HepG2 (cell line): ENCODE data around the gene GALNT12. TPM values are rescaled to one million over a fixed set of nuclear protein-coding genes. Genes with fewer than 3 reads are reported as not detected.

Experiments
- ATAC-seq: fragments of 200-7000 bp; cut with Tn5 transposase; 3 replicates; pipeline ENCODE4 v1.9.1; 2020; ENCODE audit warnings: mild to moderate bottlenecking, moderate library complexity
- BruUV-seq: library from RNA; stranded (reverse); fragments of 400-500 nt; replicated peaks from 2 replicates; lab custom pipeline; 2021; lab: Mats Ljungman, UMichigan
- CTCF ChIA-PET: fragments of 300-600 bp; formaldehyde crosslinking; extraction: SDS; loops from one replicate; lab custom pipeline; 2021; ENCODE audit warnings: low total read pairs, inconsistent platforms, low intra/inter-chr PET ratio; lab: Yijun Ruan, JAX
- POLR2A ChIA-PET: fragments of 350-600 bp; sonication (Branson Sonifier 250); formaldehyde crosslinking; loops from one replicate; lab custom pipeline; 2020; ENCODE audit warnings: antibody characterized with exemption, inconsistent platforms; lab: Yijun Ruan, JAX
- DNase-seq: peaks from one replicate; pipeline ENCODE4 v3.0.0-alpha.2; 2015; ENCODE audit warnings: low spot score
- FAIRE-seq: peaks from 3 replicates; lab custom pipeline; 2011; peaks lifted over from hg19 to GRCh38; lab: Jason Lieb, UNC
- H2AFZ ChIP-seq: one replicate; pipeline ENCODE4 v1.6.1; 2011; ENCODE audit warnings: low read length, inconsistent platforms
- H3K27ac ChIP-seq: fragments of 300-600 bp; 3 replicates; pipeline ENCODE4 v1.8.0; 2011; ENCODE audit warnings: mixed run types, mild to moderate bottlenecking, mixed read lengths, low read length, inconsistent platforms; ENCODE audit not compliant: insufficient read depth; ENCODE audit errors: extremely low read length
- H3K27me3 ChIP-seq, 2 experiments: fragments of 200-600 bp in 1 of 2; 2 replicates in 1 of 2; 3 replicates in 1 of 2; pipeline versions ENCODE4 v1.6.0 to v1.8.0; 2011; ENCODE audit warnings: low read length in 2 of 2, mild to moderate bottlenecking in 2 of 2, moderate library complexity in 2 of 2, inconsistent platforms in 1 of 2; ENCODE audit not compliant: insufficient read depth in 2 of 2, control insufficient read depth in 1 of 2
- H3K36me3 ChIP-seq, 2 experiments: fragments of 200-600 bp in 1 of 2; replicated peaks in 1 of 2; 2 replicates in 1 of 2; 3 replicates in 1 of 2; pipeline versions ENCODE4 v1.5.1 to v1.8.0; 2011; ENCODE audit warnings: low read length in 2 of 2, inconsistent platforms in 1 of 2; ENCODE audit not compliant: insufficient read depth in 2 of 2, control insufficient read depth in 1 of 2
- H3K4me1 ChIP-seq: 2 replicates; pipeline ENCODE4 v1.5.1; 2012; ENCODE audit warnings: low read length, inconsistent platforms; ENCODE audit not compliant: insufficient read depth
- H3K4me2 ChIP-seq: 2 replicates; pipeline ENCODE4 v1.6.0; 2011; ENCODE audit warnings: low read depth, low read length, inconsistent platforms
- H3K4me3 ChIP-seq, 3 experiments: fragments of 200-600 bp in 1 of 3; sonication (generic), shearing (Covaris generic) in 1 of 3; replicated peaks in 1 of 3; 2 replicates each; pipeline ENCODE4 v1.5.1; 2011 to 2016; ENCODE audit warnings: low read length in 3 of 3, inconsistent platforms in 2 of 3, low read depth in 2 of 3, mild to moderate bottlenecking in 2 of 3, control low read depth in 1 of 3, mixed read lengths in 1 of 3; ENCODE audit not compliant: insufficient read depth in 1 of 3
- H3K79me2 ChIP-seq: one replicate; pipeline ENCODE4 v1.6.1; 2011; ENCODE audit warnings: low read length, inconsistent platforms; ENCODE audit not compliant: insufficient read depth
- H3K9ac ChIP-seq: 2 replicates; pipeline ENCODE4 v1.6.0; 2011; ENCODE audit warnings: mild to moderate bottlenecking, low read depth, low read length, inconsistent platforms; ENCODE audit not compliant: insufficient read depth
- H3K9me3 ChIP-seq: 2 replicates; pipeline ENCODE4 v1.5.1; 2012; ENCODE audit warnings: mild to moderate bottlenecking, low read length
- H4K20me1 ChIP-seq: 2 replicates; pipeline ENCODE4 v1.6.0; 2011; ENCODE audit warnings: inconsistent platforms, mild to moderate bottlenecking, low read length, moderate library complexity; ENCODE audit not compliant: insufficient read depth
- BORCS8-MEF2B ChIP-seq: sonication (generic); formaldehyde crosslinking; IDR thresholded peaks from 2 replicates; pipeline ENCODE4 v1.8.0; 2022; ENCODE audit warnings: mild to moderate bottlenecking, missing genetic modification reagents
- CEBPB ChIP-seq: IDR thresholded peaks from 2 replicates; pipeline ENCODE4 v1.6.1; 2011; ENCODE audit warnings: low read depth, low read length, improper control_type of control experiment, borderline replicate concordance
- REST ChIP-seq, 2 experiments: IDR thresholded peaks; 2 replicates each; pipeline ENCODE4 v1.6.1; 2011 to 2012; ENCODE audit warnings: low read length in 2 of 2, borderline replicate concordance in 1 of 2, low read depth in 1 of 2, mild to moderate bottlenecking in 1 of 2, moderate library complexity in 1 of 2
- RXRA ChIP-seq: sonication (generic); formaldehyde crosslinking; IDR thresholded peaks from 2 replicates; pipeline ENCODE4 v1.5.1; 2020; ENCODE audit warnings: missing genetic modification reagents
- TMF1 ChIP-seq: sonication (generic); formaldehyde crosslinking; IDR thresholded peaks from 2 replicates; pipeline ENCODE4 v1.8.1; 2022; ENCODE audit warnings: low read depth, missing genetic modification reagents
- ZBTB21 ChIP-seq: sonication (generic); formaldehyde crosslinking; IDR thresholded peaks from 2 replicates; pipeline ENCODE4 v1.4.0; 2020; ENCODE audit warnings: missing genetic modification reagents
- ZBTB44 ChIP-seq: sonication (generic); formaldehyde crosslinking; IDR thresholded peaks from 2 replicates; pipeline ENCODE4 v1.4.0; 2020; ENCODE audit warnings: missing genetic modification reagents
- ZFP36 ChIP-seq: fragments of 150-350 bp; IDR thresholded peaks from 2 replicates; pipeline ENCODE4 v1.6.1; 2018; ENCODE audit warnings: borderline replicate concordance, low read length, low read depth; ENCODE audit not compliant: partially characterized antibody
- ZNF121 ChIP-seq: sonication (generic); formaldehyde crosslinking; IDR thresholded peaks from 2 replicates; pipeline ENCODE4 v1.5.0; 2020; ENCODE audit warnings: mild to moderate bottlenecking, missing genetic modification reagents
- ZNF430 ChIP-seq: sonication (generic); formaldehyde crosslinking; IDR thresholded peaks from 2 replicates; pipeline ENCODE4 v1.9.0; 2021; ENCODE audit warnings: mild to moderate bottlenecking, missing genetic modification reagents
- ZNF552 ChIP-seq: sonication (generic); formaldehyde crosslinking; IDR thresholded peaks from 2 replicates; pipeline ENCODE4 v1.9.0; 2022; ENCODE audit warnings: missing genetic modification reagents, mild to moderate bottlenecking, borderline replicate concordance
- WGBS: methylation state at CpG from one replicate; pipeline ENCODE4 v1.1.6; 2017; ENCODE audit warnings: low lambda C conversion rate; 5-methylcytosine and 5-hydroxymethylcytosine counted together
- in situ Hi-C: cut with HindIII; loops from 2 replicates; pipeline ENCODE4 v1.10.0; 2017; ENCODE audit warnings: low pct_unique_long_range_greater_than_20kb; ENCODE audit not compliant: extremely low pct_ligation_motif_present
- intact Hi-C: fragments of 100-400 bp; cut with micrococcal nuclease; formaldehyde crosslinking; loops from one replicate; pipeline ENCODE4 v1.10.0; 2022; ENCODE audit not compliant: unreplicated experiment
- polyA plus RNA-seq, 8 experiments: library from polyadenylated mRNA; depleted of rRNA in 3 of 8; stranded (reverse) in 7 of 8; unstranded in 1 of 8; fragments of >200 nt; fragmentation: Illumina TruSeq in 4 of 8; extraction: Trizol in 4 of 8; gene quantifications; 2 replicates each; pipeline versions ENCODE4 v1.2.1 to v1.2.3, GENCODE V29; 2011 to 2016; ENCODE audit warnings: low read depth in 4 of 8, missing spikeins in 1 of 8, mixed read lengths in 1 of 8; ENCODE audit not compliant: insufficient read depth in 1 of 8
- total RNA-seq, 5 experiments: library from RNA; depleted of rRNA; stranded (reverse); fragments of >200 nt; fragmentation: Illumina TruSeq; extraction: Trizol; gene quantifications; 2 replicates each; pipeline ENCODE4 v1.2.3, GENCODE V29; 2016; ENCODE audit warnings: low read depth in 1 of 5
- TF ChIP-seq, protein P1 (sequence below): IDR thresholded peaks from 2 replicates; pipeline ENCODE4 v1.6.1; 2016

Gene GALNT12
- total and polyA plus RNA-seq, 2 of the 13 experiments (the other 11 are each of a cell fraction or from before 2014, with no cell fraction given) = 0.07 TPM; not detected in 1

DNA sequence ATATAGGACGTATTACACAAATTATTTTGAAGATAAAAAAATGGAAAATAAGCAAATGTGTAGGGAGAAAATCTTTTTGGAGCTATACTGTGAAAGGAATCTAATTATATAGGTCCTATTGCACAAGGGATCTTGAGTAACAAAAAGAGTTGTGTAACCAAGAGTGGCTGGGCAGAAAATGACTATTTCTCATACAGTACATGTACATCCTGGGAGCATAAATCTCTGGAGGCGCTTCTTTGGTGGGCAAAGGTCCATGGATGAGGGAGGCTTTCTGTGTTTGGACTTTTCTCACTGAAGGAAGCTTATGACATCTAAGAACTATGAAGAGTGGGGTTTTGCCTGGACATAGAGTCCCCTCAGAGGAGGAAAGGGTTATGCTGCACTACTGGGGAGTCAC, 40.9 kb upstream of the GALNT12 start:
- no peak overlapping the region for H3K27ac ChIP-seq
- in situ Hi-C loops (no loop called here), intact Hi-C loops (no loop called here)
- no peaks in the 10 kb centered on the region for H3K9me3 ChIP-seq
- H3K4me1 ChIP-seq = no peaks in the 10 kb centered on the region
- H2AFZ ChIP-seq = no peak overlapping the region
- TF ChIP-seq ZNF430 (no peak), ZFP36 (no peak), CEBPB (0 out of 2 replicates have a peak, but pooled peaks have one; percentile 61), RXRA (CRISPR knock-in tag) (no peak), ZNF121 (CRISPR knock-in tag) (no peak), BORCS8-MEF2B (CRISPR knock-in tag) (no peak), ZNF552 (CRISPR knock-in tag) (no peak)
- no peak overlapping the region for H3K9ac ChIP-seq
- ATAC-seq = no peak
- WGBS = 88% methylated on average over 2 of the region's 2 CpGs
- no peaks in the 10 kb centered on the region for H3K79me2 ChIP-seq
- no peak overlapping the region for H3K4me3 ChIP-seq
- no peak for DNase-seq
- no peaks in the 10 kb centered on the region for H4K20me1 ChIP-seq
- H3K4me2 ChIP-seq = no peak overlapping the region
- ChIA-PET CTCF (no interaction called here), POLR2A (no interaction called here)
- BruUV-seq = no TSS peak
- FAIRE-seq = no peak
- peaks cover 0 to 2% of the 10 kb centered on the region in 2 experiments; a peak in 1 of 5 replicates for H3K36me3 ChIP-seq
- H3K27me3 ChIP-seq = no peaks in the 10 kb centered on the region

DNA sequence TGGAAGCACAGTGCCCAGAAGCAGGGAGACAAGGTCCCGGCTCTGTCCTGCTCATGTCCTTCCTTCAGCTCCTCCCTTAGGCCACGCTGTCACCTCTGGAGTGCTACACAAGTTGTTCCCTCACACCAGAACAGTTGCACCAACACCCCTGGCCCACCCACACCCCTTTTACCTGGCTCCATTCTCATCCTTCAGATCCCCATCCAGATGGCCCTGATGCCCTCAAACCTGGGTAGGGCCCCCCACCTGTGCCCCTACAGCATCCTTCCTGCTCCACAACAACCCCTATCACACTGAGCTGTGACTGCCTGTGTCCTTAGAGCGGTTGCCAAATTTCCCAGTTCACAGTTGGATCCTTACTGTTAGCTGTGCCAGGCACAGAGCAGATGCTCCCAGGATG, 40.3 kb upstream of the GALNT12 start:
- Histone ChIP-seq H3K4me2 (no peak overlapping the region), H3K79me2 (no peaks in the 10 kb centered on the region), H3K27ac (no peak overlapping the region), H3K9me3 (no peaks in the 10 kb centered on the region), H3K27me3 (no peaks in the 10 kb centered on the region), H2AFZ (no peak overlapping the region), H3K4me1 (no peaks in the 10 kb centered on the region), H3K36me3 (peaks cover 0 to 2% of the 10 kb centered on the region in 2 experiments; a peak in 1 of 5 replicates), H4K20me1 (no peaks in the 10 kb centered on the region), H3K4me3 (no peak overlapping the region), H3K9ac (no peak overlapping the region)
- no TSS peak for BruUV-seq
- 93% methylated on average over 3 of the region's 3 CpGs for WGBS
- in situ Hi-C loops (no loop called here), intact Hi-C loops (no loop called here)
- ChIA-PET POLR2A (no interaction called here), CTCF (no interaction called here)
- DNase-seq (no peak), ATAC-seq (no peak), FAIRE-seq (no peak)
- TF ChIP-seq TMF1 (CRISPR knock-in tag) (no peak), ZBTB44 (CRISPR knock-in tag) (no peak), ZBTB21 (CRISPR knock-in tag) (no peak), REST (IDR thresholded peaks at IDR 0.05; ENCODE audit: borderline replicate concordance in 1 of 2, low read depth in 1 of 2, low read length in 2 of 2) (no peak)
- TF ChIP-seq, protein P1, sequence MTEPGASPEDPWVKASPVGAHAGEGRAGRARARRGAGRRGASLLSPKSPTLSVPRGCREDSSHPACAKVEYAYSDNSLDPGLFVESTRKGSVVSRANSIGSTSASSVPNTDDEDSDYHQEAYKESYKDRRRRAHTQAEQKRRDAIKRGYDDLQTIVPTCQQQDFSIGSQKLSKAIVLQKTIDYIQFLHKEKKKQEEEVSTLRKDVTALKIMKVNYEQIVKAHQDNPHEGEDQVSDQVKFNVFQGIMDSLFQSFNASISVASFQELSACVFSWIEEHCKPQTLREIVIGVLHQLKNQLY = no peak
